Measurements from ENCODE around the gene ZNF335. TPM values are rescaled to one million over a fixed set of nuclear protein-coding genes. Genes with fewer than 3 reads are reported as not detected.

ZNF335 gene
- total and polyA plus RNA-seq, 2 of the 13 experiments (the other 11 are each of a cell fraction or from before 2014, with no cell fraction given) = 9.7 to 13.7 TPM

GRCh38 chr20:45919542-45920399, 52.2 kb downstream of the ZNF335 start (continued):
- TF ChIP-seq ZNF281 (CRISPR knock-in tag; IDR thresholded peaks at IDR 0.05; ENCODE audit: borderline replicate concordance) (peak; percentile 55; the same call in 1 of the 2 replicates), ZNF704 (CRISPR knock-in tag; IDR thresholded peaks at IDR 0.05; ENCODE audit: borderline replicate concordance) (no peak), POLR2G (IDR thresholded peaks at IDR 0.05; ENCODE audit: low read depth, low read length) (no peak), TAF15 (IDR thresholded peaks at IDR 0.05; ENCODE audit: low read depth, low read length, poor library complexity, severe bottlenecking) (no peak), ETV5 (CRISPR knock-in tag; IDR thresholded peaks at IDR 0.05; ENCODE audit: borderline replicate concordance) (no peak), HNRNPLL (IDR thresholded peaks at IDR 0.05; ENCODE audit: low read depth, low read length, poor library complexity, severe bottlenecking) (no peak), ZNF335 (CRISPR knock-in tag; IDR thresholded peaks at IDR 0.05) (no peak), FOXO4 (CRISPR knock-in tag; conservative IDR thresholded peaks at IDR 0.05) (0 out of 2 replicates have a peak, but pooled peaks have one; percentile 90), ATAD3A (CRISPR knock-in tag; IDR thresholded peaks at IDR 0.05) (no peak), KDM6A (CRISPR knock-in tag; IDR thresholded peaks at IDR 0.05; ENCODE audit: low read depth) (no peak), RXRB (CRISPR knock-in tag; IDR thresholded peaks at IDR 0.05; ENCODE audit: borderline replicate concordance) (peak; percentile 59; the same call in 1 of the 2 replicates), TBX3 (IDR thresholded peaks at IDR 0.05; ENCODE audit: borderline replicate concordance) (no peak), ZNF225 (CRISPR knock-in tag; IDR thresholded peaks at IDR 0.05) (no peak), ZMYM3 (CRISPR knock-in tag; IDR thresholded peaks at IDR 0.05) (peak; percentile 94), ATF1 (CRISPR knock-in tag; IDR thresholded peaks at IDR 0.05) (no peak), SOX13 (IDR thresholded peaks at IDR 0.05) (no peak), SOX13 (CRISPR knock-in tag; conservative IDR thresholded peaks at IDR 0.05 in 1 of 2, IDR thresholded peaks at IDR 0.05 in 1 of 2) (no peak; a peak in 1 of 4 replicates)
- TF ChIP-seq, protein P1, sequence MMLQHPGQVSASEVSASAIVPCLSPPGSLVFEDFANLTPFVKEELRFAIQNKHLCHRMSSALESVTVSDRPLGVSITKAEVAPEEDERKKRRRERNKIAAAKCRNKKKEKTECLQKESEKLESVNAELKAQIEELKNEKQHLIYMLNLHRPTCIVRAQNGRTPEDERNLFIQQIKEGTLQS (CRISPR knock-in tag; IDR thresholded peaks at IDR 0.05) = no peak

Measured in HepG2 (cell line).